Activated CD4-positive, alpha-beta T cell treated with anti-CD3 and anti-CD28 coated beads, Interleukin-2, amount 50 U/mL, for 48 hours (primary cell): ENCODE results near the gene RPTOR.
A peak's percentile ranks its signal among the peaks of the same experiment; 100 is the strongest.
"Not testable (repeated sequence)": the region's sequence is repeated elsewhere in the genome, so short reads cannot be mapped to it uniquely, and the experiment has no call there.

Experiments used
- DNase-seq, 2 experiments: peaks; one replicate each; pipeline ENCODE4 v3.0.0-alpha.2; 2020

Gene RPTOR

DNA sequence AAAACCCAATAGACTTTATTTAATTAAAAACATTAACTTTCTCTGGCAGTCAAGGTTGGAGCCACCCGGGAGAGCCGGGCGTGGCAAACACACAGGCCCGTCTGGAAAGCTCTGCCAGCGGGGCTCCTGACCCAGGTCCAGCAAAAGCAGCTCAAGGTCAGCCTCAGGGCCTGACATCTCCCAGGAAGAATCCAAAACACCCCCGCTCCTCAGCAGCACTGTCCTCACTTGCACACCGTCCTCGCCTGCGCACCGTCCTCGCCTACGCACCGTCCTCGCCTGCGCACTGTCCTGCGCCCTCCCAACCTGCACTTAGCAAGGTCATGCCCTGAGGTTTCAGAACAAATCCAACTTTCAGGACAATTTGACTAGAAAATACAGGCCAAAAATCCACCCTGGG lies 31.4 kb upstream of the RPTOR start:
- no peak for DNase-seq

DNA sequence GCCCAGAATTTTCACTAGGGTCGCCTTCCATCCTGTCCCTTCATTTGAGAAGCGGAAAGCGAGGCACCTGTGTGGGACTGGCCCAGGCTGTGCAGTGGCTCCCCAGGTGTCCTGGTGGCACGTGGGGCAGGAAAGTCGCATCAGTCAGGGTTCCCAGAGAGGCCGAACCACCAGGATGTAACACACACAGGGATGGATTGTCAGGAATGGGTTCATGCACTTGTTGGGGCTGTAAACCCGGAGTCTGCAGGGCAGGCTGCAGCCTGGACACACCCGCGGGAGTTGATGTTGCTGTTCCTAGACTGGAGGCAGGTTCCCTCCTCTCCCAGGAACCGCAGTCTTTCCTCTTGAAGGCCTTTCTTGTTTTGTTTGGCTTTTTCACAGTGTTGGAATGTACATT lies 30.7 kb upstream of the RPTOR start:
- DNase-seq = no peak

DNA sequence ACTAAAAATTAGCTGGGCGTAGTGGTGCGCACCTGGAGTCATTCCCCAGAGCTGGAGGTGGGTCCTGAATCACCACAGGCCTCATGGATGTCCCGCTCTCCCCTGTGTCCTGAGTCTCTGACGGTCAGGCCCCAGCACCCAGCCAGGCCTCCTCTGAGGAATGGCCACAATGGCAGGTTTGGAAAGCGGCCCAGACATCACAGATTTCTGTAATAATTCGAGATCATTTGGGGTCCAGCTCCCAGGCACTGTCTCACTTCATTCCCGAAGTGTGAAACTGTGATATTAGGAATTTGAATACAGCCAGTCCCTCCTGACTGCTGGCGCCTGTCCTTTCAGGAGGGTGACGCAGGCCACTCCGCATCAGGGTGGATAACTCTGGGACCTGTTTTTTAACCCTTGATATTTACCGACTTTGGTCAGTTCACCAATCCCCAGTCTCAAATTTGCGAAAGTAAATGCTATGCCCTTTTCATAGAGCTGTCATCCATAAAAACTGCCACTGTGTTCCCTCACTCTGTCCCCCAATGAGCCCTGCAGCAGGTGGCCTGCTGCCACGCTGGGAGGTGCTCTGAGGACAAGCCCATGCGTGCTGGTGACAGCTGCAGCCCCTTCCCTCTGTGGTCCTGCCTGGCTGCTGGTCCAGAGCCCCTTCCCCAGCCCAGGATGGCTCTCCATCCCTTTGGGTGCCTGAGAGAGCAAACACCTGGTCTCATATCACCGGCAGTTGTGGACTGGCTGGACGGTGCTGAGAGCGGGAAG lies 28.3 kb upstream of the RPTOR start:
- no peak for DNase-seq

DNA sequence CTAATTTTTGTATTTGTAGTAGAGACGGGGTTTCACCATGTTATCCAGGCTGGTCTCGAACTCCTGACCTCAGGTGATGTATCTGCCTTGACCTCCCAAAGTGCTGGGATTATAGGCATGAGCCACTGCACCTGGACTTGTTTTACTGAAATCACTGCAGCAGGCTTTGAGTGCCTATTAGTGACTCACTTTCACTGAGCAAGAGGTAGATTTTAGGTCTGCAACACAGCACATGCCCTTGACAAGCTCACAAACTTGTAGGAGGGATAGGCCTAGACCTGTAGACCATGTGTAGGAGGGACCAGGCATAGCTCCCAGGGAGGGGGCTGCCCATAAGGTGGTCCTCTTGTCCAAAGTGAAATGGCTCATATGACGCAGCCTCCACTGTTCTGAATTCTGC lies 27.0 kb upstream of the RPTOR start:
- DNase-seq = no peak

DNA sequence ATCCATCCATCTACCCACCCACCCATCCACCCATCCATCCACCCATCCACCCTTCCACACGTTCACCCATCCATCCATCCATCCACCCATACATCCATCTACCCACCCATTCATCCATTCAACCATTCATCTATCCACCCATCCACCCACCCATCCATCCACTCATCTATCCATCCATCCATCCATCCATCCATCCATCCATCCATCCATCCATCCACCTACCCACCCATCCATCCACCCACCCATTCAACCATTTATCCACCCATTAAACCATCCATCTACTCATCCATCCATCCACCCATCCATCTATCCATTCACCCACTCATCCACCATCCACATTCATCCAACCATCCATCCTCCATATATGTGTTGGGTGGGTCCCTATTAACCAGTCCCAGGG lies 26.2 kb upstream of the RPTOR start:
- no peak for DNase-seq

DNA sequence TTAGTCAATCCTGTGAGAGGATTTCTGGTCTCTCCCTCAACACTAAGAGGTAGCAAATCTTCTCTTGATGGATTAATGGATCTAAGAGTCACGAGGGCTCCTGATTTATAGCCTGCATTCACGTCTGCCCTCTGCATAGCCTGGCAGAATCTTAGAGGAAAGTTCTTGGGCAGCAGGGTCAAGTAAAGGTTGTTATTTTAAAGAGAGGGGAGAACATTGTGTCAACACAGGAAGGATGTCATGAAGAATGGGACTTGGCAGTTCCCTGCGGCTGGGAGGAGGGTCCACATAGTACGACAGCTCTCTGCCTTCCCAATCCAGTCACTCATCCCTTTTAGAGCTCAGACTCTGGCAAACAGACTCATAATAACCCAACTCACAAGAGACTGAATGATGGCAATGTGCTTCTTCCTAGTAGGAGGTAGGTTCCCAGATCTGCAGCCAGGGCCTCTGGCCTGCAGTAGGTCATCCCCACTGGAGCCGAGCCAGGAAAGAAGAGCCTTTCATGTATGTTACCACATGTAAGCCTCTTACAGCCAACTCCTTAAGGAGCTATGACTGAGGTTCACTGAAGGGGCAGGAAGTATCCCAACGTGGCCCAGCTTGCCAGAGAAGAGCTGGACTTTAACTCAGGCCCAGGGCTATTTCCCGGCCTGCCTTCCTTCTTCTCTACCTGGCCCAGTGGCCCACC lies 25.4 kb upstream of the RPTOR start:
- no peak for DNase-seq

DNA sequence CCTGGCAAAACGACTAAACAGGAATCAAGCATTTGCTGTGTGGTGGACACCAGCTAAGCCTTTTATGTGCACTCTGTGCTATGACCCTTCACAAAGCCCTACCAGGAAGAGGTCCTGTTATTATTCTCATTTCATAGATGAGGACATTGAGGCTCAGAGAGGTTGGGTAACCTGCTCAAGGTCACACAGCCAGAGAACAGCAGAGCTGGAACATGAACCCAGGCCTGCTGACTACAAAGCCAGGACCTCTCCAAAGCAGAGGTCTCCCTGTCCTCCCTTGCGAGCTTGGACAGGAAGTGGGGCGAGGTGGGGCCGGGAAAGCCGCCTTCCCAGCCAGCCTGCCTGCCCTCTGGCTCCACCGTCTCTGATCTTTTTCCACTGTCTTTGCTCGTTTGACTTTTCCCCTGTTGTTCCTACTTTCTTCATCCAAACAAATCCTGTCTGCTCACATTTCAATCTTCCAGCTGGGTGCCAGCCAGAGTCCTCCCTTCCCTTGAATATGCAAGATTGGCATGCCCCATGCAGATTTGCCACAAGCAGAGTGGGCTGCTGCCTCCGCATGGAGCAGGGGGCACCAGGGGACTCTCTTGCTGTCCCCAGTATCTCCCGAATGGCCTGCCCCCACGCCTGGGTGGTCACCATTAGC lies 23.7 kb upstream of the RPTOR start:
- DNase-seq = no peak

DNA sequence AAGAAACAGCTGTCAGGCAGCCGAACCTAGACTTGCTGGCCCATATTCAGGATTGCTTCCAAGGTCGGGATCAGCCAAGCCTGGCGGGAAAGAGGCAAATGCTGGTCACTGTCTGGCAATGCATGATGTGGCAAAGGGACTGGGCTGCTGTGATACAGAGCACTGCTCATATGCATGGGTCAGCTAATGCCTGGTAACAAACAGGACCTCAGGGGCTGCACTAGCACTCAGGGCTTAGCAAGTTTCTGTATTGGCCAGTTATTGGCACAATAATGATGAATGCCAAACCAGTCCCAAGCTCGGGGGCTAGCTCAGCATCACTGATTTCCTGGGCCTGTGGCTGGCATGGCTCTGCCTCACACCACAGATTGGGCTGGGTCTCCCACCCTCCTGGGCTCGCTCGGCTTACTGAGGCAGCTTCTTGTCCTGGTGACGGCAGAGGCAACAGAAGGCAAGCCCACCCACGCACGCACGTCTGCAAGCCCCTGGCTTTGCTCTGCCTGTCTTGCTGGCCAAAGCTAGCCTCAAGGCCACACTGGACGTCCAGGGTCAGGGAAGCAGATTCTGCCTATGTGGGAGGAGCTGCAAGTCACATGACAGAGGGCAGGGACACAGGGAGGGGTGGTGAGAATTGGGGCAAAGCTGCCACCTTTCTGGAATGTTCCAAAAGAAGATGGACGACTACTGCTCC lies 21.4 kb upstream of the RPTOR start:
- no peak for DNase-seq

DNA sequence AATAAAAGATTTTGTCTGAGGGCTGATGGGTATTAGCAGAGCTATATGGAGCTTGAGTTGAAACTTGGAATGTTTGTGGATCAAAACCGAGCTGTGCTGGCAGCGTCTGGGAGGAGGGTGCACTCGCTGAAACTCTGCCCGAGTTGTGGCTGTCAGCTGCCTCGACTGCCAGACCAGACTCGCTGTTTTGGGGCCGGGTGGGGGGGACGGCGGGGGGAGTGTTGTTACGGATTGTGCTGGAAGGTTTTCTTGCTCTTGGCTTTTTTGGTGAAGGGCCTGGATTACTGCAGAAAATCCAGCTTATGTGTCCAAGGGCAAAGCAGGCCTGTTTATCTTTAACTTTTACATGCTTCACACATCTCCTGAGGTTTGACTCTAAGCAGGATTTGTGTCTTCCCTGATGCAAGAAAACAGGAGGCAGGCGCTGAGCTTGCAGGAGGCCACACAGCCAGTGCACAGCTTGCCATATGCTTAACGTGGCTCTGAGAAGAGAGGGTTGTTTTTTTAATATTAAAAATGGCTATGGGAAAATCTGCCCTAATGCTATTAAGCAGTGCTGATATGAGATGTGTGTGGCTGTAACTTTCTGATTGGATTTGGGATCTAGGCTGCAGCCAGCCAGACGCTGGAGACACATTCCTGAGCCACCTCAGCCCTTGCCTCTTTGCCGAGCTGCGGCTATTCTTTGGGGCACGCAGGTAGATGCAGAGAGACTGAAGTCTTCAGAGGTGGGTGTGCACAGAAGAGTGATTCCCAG lies 20.5 kb upstream of the RPTOR start:
- no peak for DNase-seq

DNA sequence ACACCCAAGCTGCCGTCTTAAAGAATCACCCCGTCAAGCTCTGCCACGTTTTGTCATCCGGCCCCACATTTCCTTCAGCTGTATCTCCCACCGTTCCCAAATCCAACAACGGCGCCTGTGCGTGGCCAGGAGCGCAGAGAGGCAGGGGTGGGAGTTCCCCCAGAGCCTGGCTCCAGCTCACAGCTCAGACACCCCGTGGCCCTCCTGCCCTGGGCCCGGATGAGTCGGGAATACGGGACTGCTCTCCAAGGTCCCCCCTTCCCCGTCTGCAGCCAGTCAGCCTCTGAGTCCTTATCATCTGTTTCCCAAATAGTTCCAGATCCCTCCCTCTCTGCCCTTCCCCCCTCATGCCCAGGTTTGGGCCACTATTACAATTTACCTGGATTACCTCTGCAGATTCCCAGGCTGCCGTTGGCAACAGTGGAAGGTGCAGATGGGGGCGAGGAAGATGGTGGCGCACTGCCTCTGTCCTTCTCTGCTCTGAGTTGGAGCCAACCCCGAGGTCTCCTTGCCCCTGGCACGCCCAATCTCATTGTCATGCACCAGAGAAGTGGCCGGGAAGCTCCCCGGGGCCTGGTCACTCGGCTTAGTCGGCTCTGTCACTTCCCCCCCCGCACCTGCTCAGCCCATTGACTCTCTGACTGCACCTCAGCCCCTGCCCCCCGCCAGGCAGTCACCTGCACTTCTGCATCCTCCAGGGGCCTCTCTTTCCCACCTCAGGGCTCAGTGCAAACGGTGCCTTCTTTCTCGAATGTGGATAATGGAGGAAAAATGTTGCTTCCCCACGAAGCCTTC lies 18.3 kb upstream of the RPTOR start:
- DNase-seq = no peak

DNA sequence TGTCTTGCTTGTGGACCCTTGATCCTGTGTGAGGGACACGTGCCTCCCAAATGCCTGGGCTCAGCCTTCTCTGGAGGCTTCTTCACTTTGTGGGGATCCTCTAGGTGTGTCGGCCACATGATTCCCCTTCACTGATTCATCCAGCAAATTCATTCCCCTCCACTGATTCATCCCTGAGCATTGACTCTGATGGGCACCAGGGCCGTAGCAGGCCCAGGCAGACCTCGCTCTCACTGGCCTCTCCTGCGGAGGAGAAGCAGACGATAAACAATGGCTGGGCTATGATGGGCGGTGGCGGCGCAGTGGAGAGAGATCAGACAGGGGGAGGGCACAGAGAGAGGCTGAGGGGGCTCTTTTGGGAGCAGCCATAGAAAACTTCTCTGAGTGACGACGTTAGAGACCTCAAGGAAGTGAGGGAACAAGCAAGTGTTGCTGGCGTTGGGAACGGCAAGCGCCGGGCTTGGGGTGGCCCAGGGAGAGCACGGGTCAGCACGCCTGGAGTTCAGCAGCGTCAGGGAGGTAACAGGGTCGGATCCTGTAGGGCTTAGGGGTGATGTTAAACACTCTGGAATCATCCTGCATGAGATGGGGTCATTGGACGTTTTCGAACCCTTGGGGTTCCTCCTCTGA lies 17.5 kb upstream of the RPTOR start:
- DNase-seq = no peak

DNA sequence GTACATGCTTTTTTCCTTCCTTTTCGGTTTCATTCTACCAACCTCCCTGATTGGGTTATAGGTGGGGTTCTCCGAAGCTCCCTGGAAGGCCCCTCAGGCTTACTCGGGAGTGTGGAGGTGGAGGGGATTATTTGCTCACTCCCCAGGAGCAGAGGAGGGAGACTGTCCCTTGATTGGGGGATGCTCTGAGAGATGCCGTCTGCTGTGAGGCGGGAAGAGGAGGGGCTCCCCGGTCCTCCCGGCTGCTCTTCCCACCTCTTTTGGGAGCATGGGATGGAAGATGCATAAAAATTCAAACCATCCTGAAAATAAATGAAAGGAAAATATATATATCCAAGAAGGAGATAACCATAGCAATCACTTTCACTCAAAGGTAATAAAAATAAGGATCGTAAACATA lies 16.1 kb upstream of the RPTOR start:
- DNase-seq = no peak

DNA sequence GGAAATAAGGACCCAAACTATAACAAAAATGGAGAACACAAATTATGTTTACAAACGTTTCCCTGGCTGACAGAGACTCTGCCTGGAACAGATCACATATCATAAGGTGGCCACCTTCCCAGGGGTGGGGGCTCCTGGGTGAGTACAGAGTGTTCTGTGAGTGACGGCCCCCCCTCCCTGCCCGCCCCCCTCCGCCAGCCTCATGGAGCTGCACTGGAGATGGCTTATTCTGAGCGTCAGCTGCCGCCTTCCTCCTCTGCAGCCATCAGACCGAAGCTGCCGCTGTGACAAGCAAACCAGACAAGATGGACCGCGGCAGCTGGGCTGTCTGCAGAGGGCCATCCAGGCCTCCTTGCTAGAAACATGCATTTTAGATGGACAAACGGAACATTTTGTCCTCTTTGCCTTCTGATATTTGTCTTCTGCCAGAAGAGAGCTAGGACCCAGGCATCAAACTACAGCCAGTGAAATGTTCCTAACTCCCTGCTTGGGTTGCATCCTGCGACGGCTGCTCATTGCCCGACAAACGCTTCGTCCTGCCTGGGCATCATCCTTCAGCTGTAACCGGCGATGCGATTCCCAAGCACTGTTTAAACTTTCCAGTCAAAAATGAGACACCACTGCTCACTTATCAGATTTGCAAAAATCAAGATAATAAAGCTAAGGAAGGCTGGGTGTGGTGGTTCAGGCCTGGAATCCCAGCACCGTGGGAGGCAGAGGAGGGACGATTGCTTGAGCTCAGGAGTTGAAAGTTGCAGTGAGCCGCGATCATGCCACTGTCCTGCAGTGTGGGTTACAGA lies 15.3 kb upstream of the RPTOR start:
- no peak for DNase-seq

DNA sequence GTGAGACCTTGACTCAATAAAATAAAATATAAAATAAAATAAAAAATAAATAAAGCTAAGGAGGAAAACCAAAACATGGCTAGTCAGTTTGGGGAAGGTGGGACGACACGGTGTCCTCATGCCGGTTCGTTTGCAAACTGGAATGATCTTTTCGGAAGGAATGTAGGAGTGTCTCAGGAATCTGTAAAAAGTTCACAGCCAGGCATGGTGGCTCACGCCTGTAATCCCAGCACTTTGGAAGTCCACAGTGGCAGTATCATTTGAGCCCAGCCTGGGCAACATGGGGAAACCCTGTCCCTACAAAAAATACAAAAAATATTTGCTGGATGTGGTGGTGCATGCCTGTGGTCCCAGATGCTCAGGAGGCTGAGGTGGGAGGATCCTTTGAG lies 14.7 kb upstream of the RPTOR start:
- DNase-seq = no peak

DNA sequence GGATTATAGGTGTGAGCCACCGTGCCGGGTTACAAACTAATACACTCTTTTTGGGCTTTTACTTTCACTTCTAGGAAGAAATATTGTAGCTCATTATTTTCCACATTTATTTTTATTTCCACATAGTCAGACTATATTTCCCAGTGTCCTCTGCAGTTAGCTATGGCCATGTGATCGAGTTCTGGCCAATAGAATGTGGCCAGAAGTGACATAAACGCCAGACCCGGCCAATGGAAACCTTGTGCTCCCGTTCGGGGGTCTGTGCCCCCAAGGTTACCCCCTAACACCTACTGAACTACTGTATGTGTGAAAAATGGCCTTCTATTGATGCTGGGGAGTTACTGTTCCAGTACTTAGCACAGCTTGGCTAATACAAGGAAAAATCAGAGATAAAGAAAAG lies 13.2 kb upstream of the RPTOR start:
- DNase-seq = no peak

DNA sequence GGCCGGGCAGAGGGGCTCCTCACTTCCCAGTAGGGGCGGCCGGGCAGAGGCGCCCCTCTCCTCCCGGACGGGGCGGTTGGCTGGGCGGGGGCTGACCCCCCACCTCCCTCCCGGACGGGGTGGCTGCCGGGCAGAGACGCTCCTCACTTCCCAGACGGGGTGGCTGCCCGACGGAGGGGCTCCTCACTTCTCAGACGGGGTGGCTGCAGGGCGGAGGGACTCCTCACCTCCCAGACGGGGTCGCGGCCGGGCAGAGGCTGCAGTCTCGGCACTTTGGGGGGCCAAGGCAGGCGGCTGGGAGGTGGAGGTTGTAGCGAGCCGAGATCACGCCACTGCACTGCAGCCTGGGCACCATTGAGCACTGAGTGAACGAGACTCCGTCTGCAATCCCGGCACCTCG lies 7.3 kb upstream of the RPTOR start:
- DNase-seq = not testable (repeated sequence)

DNA sequence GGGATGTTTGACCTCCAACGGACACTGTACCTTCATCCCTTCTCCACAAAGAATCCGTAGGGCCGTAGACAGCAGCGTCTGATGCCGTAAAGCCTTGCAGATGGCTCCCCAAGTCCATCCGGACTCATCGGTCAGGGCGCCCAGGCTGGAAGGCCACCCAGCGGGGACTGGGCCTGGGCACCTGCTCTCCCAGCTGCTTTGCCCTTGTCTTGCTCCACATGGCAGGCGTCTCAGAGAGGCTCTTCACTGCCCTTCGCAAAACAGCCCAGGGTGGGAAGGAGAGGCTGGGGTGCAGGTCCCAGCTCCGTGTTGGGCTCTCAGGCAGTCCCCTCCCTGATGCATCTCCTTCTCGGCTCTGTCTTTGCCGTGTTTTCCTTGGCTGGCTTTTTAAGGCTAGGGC lies 6.2 kb upstream of the RPTOR start:
- DNase-seq = no peak

DNA sequence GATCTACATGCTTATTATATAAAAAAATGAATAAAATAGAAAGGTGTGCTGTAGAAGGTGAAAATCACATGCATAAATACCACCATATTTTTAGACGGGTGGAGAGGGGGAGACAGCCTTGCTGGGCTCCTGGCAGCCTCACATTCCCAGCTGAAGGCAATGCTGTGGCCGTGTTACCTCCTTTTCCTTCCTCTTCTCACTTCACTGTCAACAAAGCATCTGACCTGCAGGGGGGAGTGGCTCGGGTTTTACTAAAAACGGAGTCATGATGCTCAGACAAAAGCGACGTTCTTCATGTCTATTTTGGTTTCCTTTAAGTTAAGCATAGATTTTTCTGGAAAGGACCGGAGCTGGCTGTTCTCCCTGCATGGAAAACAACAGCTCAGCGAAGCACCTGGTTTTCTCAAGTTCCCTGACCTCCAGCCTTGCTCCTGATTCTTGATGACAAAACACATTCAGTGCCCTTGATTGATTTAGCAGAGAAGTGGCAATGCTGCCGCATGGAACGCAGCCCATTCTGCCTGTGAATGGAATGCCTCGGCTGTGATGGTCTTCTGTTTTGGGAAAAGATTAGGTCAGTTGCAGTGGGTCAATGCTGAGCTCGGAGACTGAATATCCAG lies 5.5 kb upstream of the RPTOR start:
- no peak for DNase-seq

DNA sequence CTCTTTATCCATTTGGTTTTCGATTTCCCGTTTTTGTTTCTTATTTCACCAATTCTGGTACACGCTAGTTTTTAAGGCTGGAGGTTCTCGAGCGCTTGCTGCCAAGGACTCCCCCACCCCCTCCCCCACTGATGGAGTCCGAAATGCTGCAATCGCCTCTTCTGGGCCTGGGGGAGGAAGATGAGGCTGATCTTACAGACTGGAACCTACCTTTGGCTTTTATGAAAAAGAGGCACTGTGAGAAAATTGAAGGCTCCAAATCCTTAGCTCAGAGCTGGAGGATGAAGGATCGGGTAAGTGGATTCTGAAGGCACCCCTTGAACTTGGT lies 825 bp downstream of the RPTOR start:
- DNase-seq = peak in 1 of 2 experiments; percentile 9

DNA sequence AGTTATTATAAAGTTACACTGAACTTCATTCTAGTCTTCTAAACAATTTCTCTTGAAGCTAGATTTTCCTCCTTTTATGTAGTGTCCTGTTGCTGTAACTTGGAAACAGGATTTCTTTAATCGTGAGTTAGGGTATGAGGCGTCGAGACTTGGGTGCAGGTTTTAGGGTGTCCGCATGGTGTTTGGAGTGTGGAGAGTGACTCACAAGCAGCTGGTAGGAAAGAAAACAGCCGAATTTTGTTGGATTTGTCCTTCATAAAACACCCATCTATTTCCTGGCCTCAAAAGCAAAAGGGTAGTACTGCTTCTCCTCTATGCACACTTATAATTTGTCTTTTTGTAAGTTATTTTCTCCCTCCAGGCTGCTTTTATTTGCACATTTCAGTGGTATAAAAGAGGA lies 1.6 kb downstream of the RPTOR start:
- DNase-seq = no peak
